Karpas-422 (cell line): ENCODE results near the gene TGIF2. TPM values are rescaled to one million over a fixed set of nuclear protein-coding genes. Genes with fewer than 3 reads are reported as not detected.

Experiments
- DNase-seq: peaks from one replicate; pipeline ENCODE4 v3.0.0-alpha.2; 2015
- H2AFZ ChIP-seq: fragments of 200-600 bp; sonication (generic); 2 replicates; pipeline ENCODE4 v1.6.1; 2014; ENCODE audit warnings: antibody characterized with exemption, low read length, mixed read lengths
- H3K27ac ChIP-seq: fragments of 200-600 bp; sonication (generic); 2 replicates; pipeline ENCODE4 v1.5.1; 2014; ENCODE audit warnings: mild to moderate bottlenecking, low read length, moderate library complexity
- H3K27me3 ChIP-seq: fragments of 200-600 bp; sonication (generic); 2 replicates; pipeline ENCODE4 v1.6.1; 2014; ENCODE audit warnings: low read length, mixed read lengths
- H3K36me3 ChIP-seq: fragments of 200-600 bp; sonication (generic); 2 replicates; pipeline ENCODE4 v1.6.1; 2014; ENCODE audit warnings: low read length, mixed read lengths; ENCODE audit not compliant: insufficient read depth
- H3K4me1 ChIP-seq: fragments of 200-600 bp; sonication (generic); 2 replicates; pipeline ENCODE4 v1.6.1; 2014; ENCODE audit warnings: mild to moderate bottlenecking, low read length, mixed read lengths
- H3K4me2 ChIP-seq: fragments of 200-600 bp; sonication (generic); 2 replicates; pipeline ENCODE4 v1.6.1; 2014; ENCODE audit warnings: low read length, low read depth, mild to moderate bottlenecking; ENCODE audit not compliant: poor library complexity, severe bottlenecking
- H3K4me3 ChIP-seq: fragments of 200-600 bp; sonication (generic); 2 replicates; pipeline ENCODE4 v1.5.1; 2014; ENCODE audit warnings: mild to moderate bottlenecking, antibody characterized with exemption, low read length, mixed read lengths
- H3K79me2 ChIP-seq: fragments of 200-600 bp; sonication (generic); 2 replicates; pipeline ENCODE4 v1.6.1; 2014; ENCODE audit warnings: mild to moderate bottlenecking, low read length, mixed read lengths
- H3K9ac ChIP-seq: fragments of 200-600 bp; sonication (generic); 2 replicates; pipeline ENCODE4 v1.6.0; 2014; ENCODE audit warnings: low read length
- H3K9me2 ChIP-seq: fragments of 200-600 bp; sonication (generic), shearing (Covaris generic); replicated peaks from 2 replicates; pipeline ENCODE4 v1.6.0; 2014; ENCODE audit warnings: mild to moderate bottlenecking, low read length, moderate library complexity; ENCODE audit not compliant: insufficient read depth
- H3K9me3 ChIP-seq: fragments of 300-700, 200-600 bp; sonication (generic); 2 replicates; pipeline ENCODE4 v1.6.1; 2014; ENCODE audit warnings: low read length, mixed read lengths
- H4K20me1 ChIP-seq: fragments of 200-600 bp; sonication (generic); 2 replicates; pipeline ENCODE4 v1.6.1; 2014; ENCODE audit warnings: mild to moderate bottlenecking, antibody characterized with exemption, low read length, low read depth; ENCODE audit not compliant: insufficient read depth
- total RNA-seq: library from RNA; depleted of rRNA; stranded (reverse); fragments of >200 nt; shearing (Covaris generic); gene quantifications from 2 replicates; pipeline ENCODE4 v1.2.3, GENCODE V29; 2014; ENCODE audit warnings: low replicate concordance

Gene TGIF2
- total RNA-seq, 1 experiment from 2014 or later: 21.3 TPM

DNA sequence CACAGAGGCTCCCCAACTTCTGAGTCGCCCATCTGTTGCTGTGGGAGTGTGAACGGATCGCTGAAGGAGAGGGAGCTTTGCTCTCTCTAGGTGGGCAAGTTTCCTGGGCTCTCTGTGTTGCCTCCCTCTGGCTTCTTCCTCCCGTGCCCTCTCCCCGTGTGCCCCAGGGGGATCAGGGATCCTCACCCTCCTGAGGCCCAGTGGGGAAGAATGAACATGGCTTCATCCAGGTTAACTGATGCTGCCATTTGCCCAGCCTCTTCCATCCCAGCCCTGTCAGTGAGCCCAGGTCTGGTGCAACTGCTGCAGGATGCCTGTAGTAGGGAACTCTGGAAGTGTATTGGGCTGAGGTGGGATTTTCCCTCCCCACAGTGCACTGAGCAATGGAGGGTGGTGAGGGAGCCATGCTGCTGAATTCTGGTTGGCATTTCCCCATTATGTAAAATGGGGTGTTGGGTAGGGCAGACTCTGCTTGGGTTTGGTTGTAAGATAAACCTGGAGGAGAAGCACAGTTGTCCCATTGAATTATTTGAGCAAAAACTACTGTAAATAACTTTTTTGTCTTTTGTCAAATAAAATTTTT is 20.0 kb downstream of the TGIF2 start:
- no peak overlapping the region for H2AFZ ChIP-seq
- no peaks in the 10 kb centered on the region for H4K20me1 ChIP-seq
- H3K27me3 ChIP-seq: no peaks in the 10 kb centered on the region
- peak overlapping the region; percentile 25 for H3K4me2 ChIP-seq
- DNase-seq: peak; percentile 48
- peak overlapping the region; percentile 2 for H3K9ac ChIP-seq
- no peaks in the 10 kb centered on the region for H3K79me2 ChIP-seq
- peak overlapping the region; percentile 92 for H3K27ac ChIP-seq
- H3K4me1 ChIP-seq: peaks cover 57% of the 10 kb centered on the region
- no peak overlapping the region for H3K4me3 ChIP-seq
- H3K9me3 ChIP-seq: no peaks in the 10 kb centered on the region
- peaks cover 7% of the 10 kb centered on the region; the same call in 1 of the 2 replicates for H3K36me3 ChIP-seq
- no peaks in the 10 kb centered on the region for H3K9me2 ChIP-seq

DNA sequence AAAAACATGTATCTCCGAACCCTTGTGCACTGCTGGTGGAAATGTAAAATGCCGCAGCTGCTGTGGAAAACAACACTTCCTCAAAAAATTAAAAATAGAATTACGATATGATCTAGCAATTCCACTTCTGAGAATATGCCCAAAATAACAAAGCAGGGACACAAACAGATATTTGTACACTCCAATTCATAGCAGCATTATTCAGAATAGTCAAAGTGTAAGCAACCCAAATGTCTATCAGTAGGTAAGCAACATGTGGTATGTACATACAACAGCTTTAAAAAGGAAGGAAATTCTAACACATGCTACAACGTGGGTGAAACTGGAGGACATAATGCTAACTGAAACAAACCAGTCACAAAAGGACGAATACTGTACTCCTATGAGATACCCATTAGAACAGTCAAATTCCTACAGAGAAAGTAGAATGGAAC is 26.5 kb downstream of the TGIF2 start:
- Histone ChIP-seq H3K27me3 (no peaks in the 10 kb centered on the region), H3K79me2 (no peaks in the 10 kb centered on the region), H2AFZ (no peak overlapping the region), H3K4me3 (no peak overlapping the region), H3K9me3 (no peaks in the 10 kb centered on the region), H3K4me2 (no peak overlapping the region), H3K4me1 (peaks cover 61% of the 10 kb centered on the region), H4K20me1 (no peaks in the 10 kb centered on the region), H3K27ac (peak overlapping the region; percentile 30), H3K36me3 (no peaks in the 10 kb centered on the region), H3K9me2 (no peaks in the 10 kb centered on the region), H3K9ac (no peak overlapping the region)
- no peak for DNase-seq

DNA sequence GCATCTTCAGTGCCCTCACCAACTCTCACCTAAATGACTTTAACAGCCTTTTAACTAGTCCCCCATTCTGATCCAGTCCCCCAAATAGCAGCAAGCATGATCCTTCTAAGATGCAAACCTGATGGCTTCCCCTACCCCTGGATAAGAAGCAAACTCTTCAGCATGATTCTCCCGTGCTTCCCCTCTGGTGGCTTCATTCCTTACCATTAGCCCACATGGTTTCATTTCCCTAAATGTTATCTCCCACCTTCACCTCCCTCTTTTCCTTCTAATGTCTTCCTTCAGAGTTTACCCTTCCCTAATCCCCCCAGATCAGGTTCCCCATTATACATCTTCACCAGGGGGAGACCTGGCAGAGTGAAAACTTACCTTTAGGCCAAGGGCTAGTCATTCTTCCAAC is 28.1 kb downstream of the TGIF2 start:
- Histone ChIP-seq H2AFZ (no peak overlapping the region), H3K9ac (no peak overlapping the region)
- DNase-seq: no peak

DNA sequence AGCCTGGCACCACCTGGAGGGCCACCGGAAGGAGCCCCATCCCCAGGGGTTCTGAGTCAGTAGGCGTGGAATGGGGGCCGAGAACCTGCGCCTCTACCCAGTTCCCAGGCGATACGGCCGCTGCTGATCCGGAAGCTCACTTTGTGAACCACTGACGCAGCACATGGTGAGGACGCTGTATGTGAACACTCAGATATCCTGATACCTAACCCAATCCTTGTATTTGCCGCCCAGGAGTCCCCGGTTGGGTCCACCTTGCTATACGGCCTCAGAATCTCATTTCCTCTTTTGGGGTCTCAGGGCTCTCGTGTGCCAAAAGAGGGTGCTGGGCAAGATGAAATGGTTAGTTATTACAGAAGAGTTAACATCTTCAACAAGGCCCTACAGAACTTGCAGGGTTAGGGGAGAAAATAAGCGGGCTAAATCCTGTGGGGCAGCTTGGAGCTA is 31.6 kb downstream of the TGIF2 start:
- 0 out of 2 replicates have a peak overlapping the region, but pooled peaks have one; percentile 86 for H2AFZ ChIP-seq
- H3K27me3 ChIP-seq: no peaks in the 10 kb centered on the region
- H3K4me2 ChIP-seq: peak overlapping the region; percentile 88
- H3K4me1 ChIP-seq: peaks cover 35% of the 10 kb centered on the region
- peak overlapping the region; percentile 80 for H3K4me3 ChIP-seq
- no peaks in the 10 kb centered on the region for H3K9me2 ChIP-seq
- H3K27ac ChIP-seq: peak overlapping the region; percentile 94
- DNase-seq: peak; percentile 95
- H3K36me3 ChIP-seq: peaks cover 15% of the 10 kb centered on the region
- H3K9me3 ChIP-seq: no peaks in the 10 kb centered on the region
- H4K20me1 ChIP-seq: peaks cover 19% of the 10 kb centered on the region
- H3K79me2 ChIP-seq: peaks cover 31% of the 10 kb centered on the region
- H3K9ac ChIP-seq: peak overlapping the region; percentile 83

More for the DNA sequence above, 28.1 kb downstream of the TGIF2 start:
- Histone ChIP-seq H3K27me3 (no peaks in the 10 kb centered on the region), H3K36me3 (no peaks in the 10 kb centered on the region), H3K4me2 (no peak overlapping the region), H3K79me2 (peaks cover 9% of the 10 kb centered on the region), H4K20me1 (peaks cover 9% of the 10 kb centered on the region), H3K4me1 (peaks cover 49% of the 10 kb centered on the region), H3K27ac (peak overlapping the region; percentile 62), H3K9me2 (no peaks in the 10 kb centered on the region), H3K4me3 (no peak overlapping the region), H3K9me3 (no peaks in the 10 kb centered on the region)

DNA sequence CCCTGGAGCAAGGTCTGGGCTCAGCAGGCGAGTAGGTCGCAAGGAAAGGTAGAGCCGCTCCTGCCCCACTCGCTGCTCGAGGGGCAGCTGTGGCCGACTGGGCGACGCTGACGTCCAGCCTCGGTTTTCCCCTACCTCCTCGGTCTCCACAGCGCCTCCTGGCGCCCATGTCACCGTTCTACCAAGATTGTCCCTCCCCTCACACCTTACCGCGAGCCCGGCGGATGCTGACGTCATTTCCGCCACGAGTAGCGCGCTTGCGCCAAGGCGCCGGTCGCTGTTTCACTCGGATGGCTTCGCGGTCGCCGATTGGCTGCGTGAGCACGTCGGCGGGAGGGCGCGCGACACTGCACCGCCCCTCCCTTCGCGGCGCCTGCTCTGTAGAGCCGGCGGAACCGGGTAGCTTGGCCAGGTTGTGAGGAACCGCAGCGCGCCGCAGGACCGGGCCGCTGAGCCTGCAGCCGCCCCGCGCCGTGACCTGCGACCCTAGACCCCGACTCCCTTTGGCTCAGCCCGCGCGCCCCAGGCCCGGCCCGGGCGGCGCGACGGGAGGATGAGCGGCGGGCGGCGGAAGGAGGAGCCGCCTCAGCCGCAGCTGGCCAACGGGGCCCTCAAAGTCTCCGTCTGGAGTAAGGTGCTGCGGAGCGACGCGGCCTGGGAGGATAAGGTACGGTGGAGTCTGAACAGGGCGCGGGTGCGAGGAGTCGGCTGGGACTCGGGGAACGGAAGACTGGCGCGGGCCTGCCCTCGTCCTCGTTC is 32.2 kb downstream of the TGIF2 start, which contains the start of gene RAB5IF:
Gene RAB5IF (plus strand): TSS at position 381 of the 759 bp plus-strand sequence. CDS start 173 bp downstream, at position 554.
- peak; percentile 99 for DNase-seq
- Histone ChIP-seq H3K79me2 (peaks cover 31% of the 10 kb centered on the region), H3K4me1 (peaks cover 33% of the 10 kb centered on the region), H3K27ac (peak within 1 kb of the TSS; percentile 94), H3K27me3 (no peaks in the 10 kb centered on the region), H2AFZ (0 out of 2 replicates have a peak within 1 kb of the TSS, but pooled peaks have one; percentile 86), H4K20me1 (peaks cover 19% of the 10 kb centered on the region), H3K4me2 (peak within 1 kb of the TSS; percentile 90), H3K9ac (peak within 1 kb of the TSS; percentile 94), H3K9me3 (no peaks in the 10 kb centered on the region), H3K4me3 (peak within 1 kb of the TSS; percentile 80), H3K9me2 (no peaks in the 10 kb centered on the region), H3K36me3 (peaks cover 16% of the 10 kb centered on the region)

DNA sequence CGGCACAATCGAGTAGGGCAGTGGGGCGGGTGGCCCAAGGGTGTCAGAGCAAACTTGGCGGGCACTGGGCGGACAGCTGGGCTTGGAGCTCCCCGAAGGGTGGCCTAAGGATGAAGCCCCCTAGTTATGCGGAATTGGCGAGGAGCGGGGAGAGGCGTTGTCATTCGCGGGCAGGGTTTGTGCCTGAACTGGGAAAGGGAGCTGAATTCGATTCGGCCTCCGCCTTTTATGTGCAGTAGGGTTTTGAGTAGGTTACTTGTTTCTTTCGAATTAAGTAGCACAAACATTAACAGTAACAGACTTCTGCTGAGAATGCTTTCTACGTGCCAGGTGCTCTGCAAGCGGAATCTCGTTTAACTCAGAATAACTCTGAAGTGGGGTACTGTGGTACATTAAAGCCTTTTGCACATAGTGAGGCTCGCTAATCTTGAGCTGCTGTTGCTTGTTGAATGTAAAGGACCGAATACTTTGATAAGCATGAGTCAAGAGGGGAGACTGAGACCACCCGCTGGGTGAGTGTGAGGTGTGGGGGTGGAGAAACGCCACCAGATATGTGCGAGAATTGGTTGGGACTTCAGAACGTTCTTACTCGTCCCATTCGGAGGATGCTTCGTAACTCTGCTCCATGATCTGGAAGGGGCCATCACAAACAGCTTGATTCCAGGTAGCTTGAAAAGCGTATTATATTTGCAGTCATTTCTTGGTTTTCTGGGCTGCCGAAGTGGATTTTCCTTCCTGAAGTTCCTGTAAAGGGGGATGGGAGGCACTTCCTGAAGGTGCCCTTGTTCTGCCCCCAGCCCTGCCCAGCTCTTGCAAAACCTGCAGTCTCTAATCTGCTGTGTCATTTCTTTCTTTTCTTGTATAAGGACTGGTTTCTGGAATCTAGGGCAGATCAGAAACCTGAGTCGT is 33.0 kb downstream of the TGIF2 start:
- Histone ChIP-seq H3K27ac (peak overlapping the region; percentile 43), H3K9ac (peak overlapping the region; percentile 94), H3K9me3 (no peaks in the 10 kb centered on the region), H2AFZ (no peak overlapping the region), H3K36me3 (peaks cover 19% of the 10 kb centered on the region), H3K4me2 (peak overlapping the region; percentile 90), H4K20me1 (peaks cover 19% of the 10 kb centered on the region), H3K79me2 (peaks cover 31% of the 10 kb centered on the region), H3K9me2 (no peaks in the 10 kb centered on the region), H3K4me1 (peaks cover 32% of the 10 kb centered on the region), H3K27me3 (no peaks in the 10 kb centered on the region), H3K4me3 (peak overlapping the region; percentile 80)
- peak; percentile 58 for DNase-seq

DNA sequence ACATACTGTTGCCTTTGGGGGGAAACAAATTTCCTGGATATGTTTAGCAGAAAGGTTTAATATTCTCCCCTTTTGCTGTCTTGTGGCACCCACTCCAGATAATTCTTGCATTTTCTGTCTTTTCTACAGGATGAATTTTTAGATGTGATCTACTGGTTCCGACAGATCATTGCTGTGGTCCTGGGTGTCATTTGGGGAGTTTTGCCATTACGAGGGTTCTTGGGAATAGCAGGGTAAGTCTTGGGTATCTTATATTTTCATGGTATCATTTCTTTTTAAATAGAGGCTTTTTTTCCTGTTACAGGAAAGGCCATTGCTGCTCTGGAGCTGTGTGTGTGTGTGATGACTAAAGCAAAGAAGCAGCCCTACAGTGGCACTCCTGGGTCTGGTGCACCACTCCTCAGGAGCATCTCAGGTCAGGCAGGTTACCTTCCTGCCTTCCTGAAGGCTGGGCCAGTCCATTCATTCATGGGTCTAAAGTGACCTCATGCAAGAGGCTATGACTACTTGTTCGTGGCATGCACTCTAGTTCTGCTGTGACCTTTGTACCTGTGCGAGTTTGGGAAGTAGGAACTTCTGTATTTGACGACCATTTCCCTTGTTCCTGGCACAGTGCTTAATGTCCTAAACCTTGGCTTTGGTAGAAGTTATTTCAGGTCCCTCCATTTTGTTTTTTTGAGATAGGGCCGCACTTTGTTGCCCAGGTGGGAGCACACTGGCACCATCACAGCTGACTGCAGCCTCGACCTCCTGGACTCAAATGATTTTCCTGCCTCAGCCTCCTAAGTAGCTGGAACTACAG is 34.4 kb downstream of the TGIF2 start:
- peaks cover 28% of the 10 kb centered on the region for H3K4me1 ChIP-seq
- peaks cover 31% of the 10 kb centered on the region for H3K36me3 ChIP-seq
- H3K9ac ChIP-seq: peak overlapping the region; percentile 94
- H3K9me2 ChIP-seq: no peaks in the 10 kb centered on the region
- H3K9me3 ChIP-seq: no peaks in the 10 kb centered on the region
- H3K4me2 ChIP-seq: peak overlapping the region; percentile 90
- DNase-seq: no peak
- H3K27ac ChIP-seq: 0 out of 2 replicates have a peak overlapping the region, but pooled peaks have one; percentile 43
- peaks cover 34% of the 10 kb centered on the region for H3K79me2 ChIP-seq
- H2AFZ ChIP-seq: no peak overlapping the region
- no peaks in the 10 kb centered on the region for H3K27me3 ChIP-seq
- peak overlapping the region; percentile 80 for H3K4me3 ChIP-seq
- H4K20me1 ChIP-seq: peaks cover 24% of the 10 kb centered on the region
